HepG2 (cell line): ENCODE data around the gene LHX3. TPM values are rescaled to one million over a fixed set of nuclear protein-coding genes. Genes with fewer than 3 reads are reported as not detected.

Experiments
- ATAC-seq: fragments of 200-7000 bp; cut with Tn5 transposase; 3 replicates; pipeline ENCODE4 v1.9.1; 2020; ENCODE audit warnings: mild to moderate bottlenecking, moderate library complexity
- BruUV-seq: library from RNA; stranded (reverse); fragments of 400-500 nt; replicated peaks from 2 replicates; lab custom pipeline; 2021; lab: Mats Ljungman, UMichigan
- CTCF ChIA-PET: fragments of 300-600 bp; formaldehyde crosslinking; extraction: SDS; loops from one replicate; lab custom pipeline; 2021; ENCODE audit warnings: low total read pairs, inconsistent platforms, low intra/inter-chr PET ratio; lab: Yijun Ruan, JAX
- POLR2A ChIA-PET: fragments of 350-600 bp; sonication (Branson Sonifier 250); formaldehyde crosslinking; loops from one replicate; lab custom pipeline; 2020; ENCODE audit warnings: antibody characterized with exemption, inconsistent platforms; lab: Yijun Ruan, JAX
- DNase-seq: peaks from one replicate; pipeline ENCODE4 v3.0.0-alpha.2; 2015; ENCODE audit warnings: low spot score
- FAIRE-seq: peaks from 3 replicates; lab custom pipeline; 2011; peaks lifted over from hg19 to GRCh38; lab: Jason Lieb, UNC
- H2AFZ ChIP-seq: one replicate; pipeline ENCODE4 v1.6.1; 2011; ENCODE audit warnings: low read length, inconsistent platforms
- H3K27ac ChIP-seq: fragments of 300-600 bp; 3 replicates; pipeline ENCODE4 v1.8.0; 2011; ENCODE audit warnings: mixed run types, mild to moderate bottlenecking, mixed read lengths, low read length, inconsistent platforms; ENCODE audit not compliant: insufficient read depth; ENCODE audit errors: extremely low read length
- H3K27me3 ChIP-seq, 2 experiments: fragments of 200-600 bp in 1 of 2; 2 replicates in 1 of 2; 3 replicates in 1 of 2; pipeline versions ENCODE4 v1.6.0 to v1.8.0; 2011; ENCODE audit warnings: low read length in 2 of 2, mild to moderate bottlenecking in 2 of 2, moderate library complexity in 2 of 2, inconsistent platforms in 1 of 2; ENCODE audit not compliant: insufficient read depth in 2 of 2, control insufficient read depth in 1 of 2
- H3K36me3 ChIP-seq, 2 experiments: fragments of 200-600 bp in 1 of 2; replicated peaks in 1 of 2; 2 replicates in 1 of 2; 3 replicates in 1 of 2; pipeline versions ENCODE4 v1.5.1 to v1.8.0; 2011; ENCODE audit warnings: low read length in 2 of 2, inconsistent platforms in 1 of 2; ENCODE audit not compliant: insufficient read depth in 2 of 2, control insufficient read depth in 1 of 2
- H3K4me1 ChIP-seq: 2 replicates; pipeline ENCODE4 v1.5.1; 2012; ENCODE audit warnings: low read length, inconsistent platforms; ENCODE audit not compliant: insufficient read depth
- H3K4me2 ChIP-seq: 2 replicates; pipeline ENCODE4 v1.6.0; 2011; ENCODE audit warnings: low read depth, low read length, inconsistent platforms
- H3K4me3 ChIP-seq, 3 experiments: fragments of 200-600 bp in 1 of 3; sonication (generic), shearing (Covaris generic) in 1 of 3; replicated peaks in 1 of 3; 2 replicates each; pipeline ENCODE4 v1.5.1; 2011 to 2016; ENCODE audit warnings: low read length in 3 of 3, inconsistent platforms in 2 of 3, low read depth in 2 of 3, mild to moderate bottlenecking in 2 of 3, control low read depth in 1 of 3, mixed read lengths in 1 of 3; ENCODE audit not compliant: insufficient read depth in 1 of 3
- H3K79me2 ChIP-seq: one replicate; pipeline ENCODE4 v1.6.1; 2011; ENCODE audit warnings: low read length, inconsistent platforms; ENCODE audit not compliant: insufficient read depth
- H3K9ac ChIP-seq: 2 replicates; pipeline ENCODE4 v1.6.0; 2011; ENCODE audit warnings: mild to moderate bottlenecking, low read depth, low read length, inconsistent platforms; ENCODE audit not compliant: insufficient read depth
- H3K9me3 ChIP-seq: 2 replicates; pipeline ENCODE4 v1.5.1; 2012; ENCODE audit warnings: mild to moderate bottlenecking, low read length
- H4K20me1 ChIP-seq: 2 replicates; pipeline ENCODE4 v1.6.0; 2011; ENCODE audit warnings: inconsistent platforms, mild to moderate bottlenecking, low read length, moderate library complexity; ENCODE audit not compliant: insufficient read depth
- AHDC1 ChIP-seq: sonication (generic); formaldehyde crosslinking; IDR thresholded peaks from 2 replicates; pipeline ENCODE4 v1.5.1; 2020; ENCODE audit warnings: mild to moderate bottlenecking, missing genetic modification reagents, borderline replicate concordance
- ARNTL ChIP-seq: sonication (generic); formaldehyde crosslinking; IDR thresholded peaks from 2 replicates; pipeline ENCODE4 v1.4.0; 2020; ENCODE audit warnings: mild to moderate bottlenecking, missing genetic modification reagents
- CENPT ChIP-seq: sonication (generic); formaldehyde crosslinking; IDR thresholded peaks from 2 replicates; pipeline ENCODE4 v1.8.0; 2022; ENCODE audit warnings: low read depth, mild to moderate bottlenecking, moderate library complexity, missing genetic modification reagents
- E2F5 ChIP-seq: sonication (generic); formaldehyde crosslinking; conservative IDR thresholded peaks from 2 replicates; pipeline ENCODE4 v1.4.0; 2020; ENCODE audit warnings: missing genetic modification reagents
- ELF4 ChIP-seq: sonication (generic); formaldehyde crosslinking; IDR thresholded peaks from 2 replicates; pipeline ENCODE4 v1.5.0; 2020; ENCODE audit warnings: missing genetic modification reagents, mild to moderate bottlenecking, moderate library complexity, borderline replicate concordance
- IKZF4 ChIP-seq: sonication (generic); formaldehyde crosslinking; IDR thresholded peaks from 2 replicates; pipeline ENCODE4 v1.5.1; 2020; ENCODE audit warnings: borderline replicate concordance, mild to moderate bottlenecking, low read depth, missing genetic modification reagents; ENCODE audit errors: not compliant biosample characterization
- KMT2A ChIP-seq: sonication (generic); formaldehyde crosslinking; IDR thresholded peaks from 2 replicates; pipeline ENCODE4 v1.4.0; 2020; ENCODE audit warnings: missing genetic modification reagents
- MTF2 ChIP-seq: sonication (generic); formaldehyde crosslinking; IDR thresholded peaks from 2 replicates; pipeline ENCODE4 v1.5.0; 2020; ENCODE audit warnings: missing genetic modification reagents, borderline replicate concordance
- NFYB ChIP-seq: sonication (generic); formaldehyde crosslinking; IDR thresholded peaks from 2 replicates; pipeline ENCODE4 v1.4.0; 2020; ENCODE audit warnings: missing genetic modification reagents
- SRY ChIP-seq: sonication (generic); formaldehyde crosslinking; IDR thresholded peaks from 2 replicates; pipeline ENCODE4 v1.8.0; 2022; ENCODE audit warnings: mild to moderate bottlenecking, missing genetic modification reagents
- ZBTB49 ChIP-seq: sonication (generic); formaldehyde crosslinking; IDR thresholded peaks from 2 replicates; pipeline ENCODE4 v1.4.0; 2020; ENCODE audit warnings: missing genetic modification reagents, borderline replicate concordance
- ZBTB8A ChIP-seq: sonication (generic); formaldehyde crosslinking; IDR thresholded peaks from 2 replicates; pipeline ENCODE4 v1.4.0; 2020; ENCODE audit warnings: mild to moderate bottlenecking, low read depth, missing genetic modification reagents, borderline replicate concordance
- ZNF12 ChIP-seq: sonication (generic); formaldehyde crosslinking; IDR thresholded peaks from 2 replicates; pipeline ENCODE4 v1.5.0; 2020; ENCODE audit warnings: missing genetic modification reagents
- ZNF335 ChIP-seq: sonication (generic); formaldehyde crosslinking; IDR thresholded peaks from 2 replicates; pipeline ENCODE4 v1.4.0; 2020; ENCODE audit warnings: missing genetic modification reagents
- ZNF776 ChIP-seq: sonication (generic); formaldehyde crosslinking; IDR thresholded peaks from 2 replicates; pipeline ENCODE4 v1.4.0; 2020; ENCODE audit warnings: mild to moderate bottlenecking, missing genetic modification reagents
- WGBS: methylation state at CpG from one replicate; pipeline ENCODE4 v1.1.6; 2017; ENCODE audit warnings: low lambda C conversion rate; 5-methylcytosine and 5-hydroxymethylcytosine counted together
- in situ Hi-C: cut with HindIII; loops from 2 replicates; pipeline ENCODE4 v1.10.0; 2017; ENCODE audit warnings: low pct_unique_long_range_greater_than_20kb; ENCODE audit not compliant: extremely low pct_ligation_motif_present
- intact Hi-C: fragments of 100-400 bp; cut with micrococcal nuclease; formaldehyde crosslinking; loops from one replicate; pipeline ENCODE4 v1.10.0; 2022; ENCODE audit not compliant: unreplicated experiment
- polyA plus RNA-seq, 8 experiments: library from polyadenylated mRNA; depleted of rRNA in 3 of 8; stranded (reverse) in 7 of 8; unstranded in 1 of 8; fragments of >200 nt; fragmentation: Illumina TruSeq in 4 of 8; extraction: Trizol in 4 of 8; gene quantifications; 2 replicates each; pipeline versions ENCODE4 v1.2.1 to v1.2.3, GENCODE V29; 2011 to 2016; ENCODE audit warnings: low read depth in 4 of 8, missing spikeins in 1 of 8, mixed read lengths in 1 of 8; ENCODE audit not compliant: insufficient read depth in 1 of 8
- total RNA-seq, 5 experiments: library from RNA; depleted of rRNA; stranded (reverse); fragments of >200 nt; fragmentation: Illumina TruSeq; extraction: Trizol; gene quantifications; 2 replicates each; pipeline ENCODE4 v1.2.3, GENCODE V29; 2016; ENCODE audit warnings: low read depth in 1 of 5

The LHX3 gene
- total and polyA plus RNA-seq, 2 of the 13 experiments (the other 11 are each of a cell fraction or from before 2014, with no cell fraction given) = not detected

DNA sequence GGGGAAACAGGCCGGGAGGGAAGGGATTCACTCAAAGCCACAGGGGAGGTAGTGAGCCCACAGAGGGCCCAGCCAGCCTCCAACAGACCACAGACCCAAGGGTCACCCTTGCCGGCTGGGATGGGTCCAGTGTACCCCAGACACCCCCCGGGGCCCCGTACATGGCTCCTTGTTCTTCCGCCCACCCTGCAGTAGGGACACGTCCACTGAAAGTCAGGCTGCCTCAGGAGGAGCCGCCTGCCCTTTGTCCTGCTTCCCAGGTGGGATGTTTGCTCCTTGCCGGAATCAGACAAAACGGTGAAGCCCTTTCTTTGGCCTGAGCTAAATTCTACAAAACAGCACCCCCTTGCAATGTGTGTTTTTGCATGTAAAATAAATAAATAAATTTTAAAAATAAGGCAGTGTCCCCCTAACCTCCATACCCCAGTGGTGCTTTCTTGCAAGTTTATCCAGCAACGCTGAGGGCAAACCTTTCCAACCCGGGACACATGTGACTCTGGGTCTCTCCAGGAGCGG lies 25.8 kb downstream of the LHX3 start (continued):
- no peak for TF ChIP-seq E2F5 (CRISPR knock-in tag)
- no peak for TF ChIP-seq ZBTB8A (CRISPR knock-in tag)
- no peak for TF ChIP-seq ARNTL (CRISPR knock-in tag)
- no peak for TF ChIP-seq MTF2 (CRISPR knock-in tag)
- TF ChIP-seq IKZF4 (CRISPR knock-in tag) = no peak
- TF ChIP-seq SRY (CRISPR knock-in tag) = no peak
- TF ChIP-seq ZBTB49 (CRISPR knock-in tag) = no peak

- no TSS peak for BruUV-seq
- FAIRE-seq (no peak), DNase-seq (no peak), ATAC-seq (peak; percentile 40)
- in situ Hi-C loops (loop anchor here (10.0 kb wide), 1 partner anchor 106 kb away; no protein-coding TSS in a partner anchor), intact Hi-C loops (no loop called here)
- 7% methylated on average over 3 of the region's 8 CpGs for WGBS
- Histone ChIP-seq H3K4me2 (no peak overlapping the region), H3K9ac (no peak overlapping the region), H3K9me3 (no peaks in the 10 kb centered on the region), H3K4me1 (peaks cover 8% of the 10 kb centered on the region; the same call in 1 of the 2 replicates), H3K27ac (no peak overlapping the region), H4K20me1 (no peaks in the 10 kb centered on the region), H3K79me2 (no peaks in the 10 kb centered on the region), H3K36me3 (no peaks in the 10 kb centered on the region), H3K27me3 (peaks cover 4 to 34% of the 10 kb centered on the region in 2 experiments; a peak in 4 of 5 replicates), H3K4me3 (no peak overlapping the region), H2AFZ (no peak overlapping the region)
- ChIA-PET POLR2A (interaction anchor here (0.7 kb wide), 1 partner anchor 15 kb away, joined by 3 read pairs; no protein-coding TSS in a partner anchor), CTCF (no interaction called here)
- TF ChIP-seq NFYB (CRISPR knock-in tag) (no peak), CENPT (CRISPR knock-in tag) (no peak), ZNF776 (no peak), ZNF12 (CRISPR knock-in tag) (no peak), ZNF335 (no peak), KMT2A (no peak), AHDC1 (CRISPR knock-in tag) (no peak), ELF4 (CRISPR knock-in tag) (no peak)
Measured at GRCh38 chr9:136178773-136179075, 26.2 kb downstream of the LHX3 start.
